ENCODE results near the gene CFAP221. TPM values are rescaled to one million over a fixed set of nuclear protein-coding genes. Genes with fewer than 3 reads are reported as not detected.

CFAP221 gene
- total RNA-seq, 3 donors from 2014 or later = 0.51 TPM; not detected in 2

DNA sequence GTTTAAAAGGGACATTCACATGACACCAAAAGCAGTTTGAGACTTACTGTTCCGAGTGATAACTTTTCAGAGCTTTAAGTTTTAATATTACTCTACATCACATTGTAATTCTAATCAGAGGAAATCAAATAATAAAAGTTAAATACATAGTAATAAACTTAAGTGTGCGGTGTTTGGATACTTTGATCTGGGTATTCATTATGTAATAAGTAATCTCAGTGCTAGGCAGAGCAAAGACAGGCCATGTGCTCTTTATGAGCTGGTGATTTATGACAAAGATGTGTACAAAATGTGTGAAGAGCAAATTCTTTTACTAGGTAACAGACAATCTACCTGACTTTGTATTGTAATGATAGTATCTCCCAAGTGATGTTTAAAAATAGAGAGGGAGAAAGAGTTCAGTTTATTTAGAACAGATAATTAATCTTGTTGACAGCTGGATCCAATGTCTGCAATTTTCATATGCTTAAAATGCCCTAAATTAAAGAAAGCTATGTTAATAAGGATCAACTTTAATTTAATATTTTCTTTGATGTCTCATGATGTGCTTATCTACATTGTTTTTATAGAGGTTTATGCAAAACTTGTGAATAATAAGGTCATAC is 4.4 kb downstream of the CFAP221 start:
- TF ChIP-seq CTCF (IDR thresholded peaks at IDR 0.05) = no peak
- DNase-seq (no peak), ATAC-seq (no peak)
- H3K4me1 ChIP-seq (ENCODE audit: low read depth) = peaks cover 11% of the 10 kb centered on the region
- no peak overlapping the region for H3K4me3 ChIP-seq
- intact Hi-C loops (cut with DNase I, micrococcal nuclease) = no loop called here
- H3K9me3 ChIP-seq = no peaks in the 10 kb centered on the region
- no peaks in the 10 kb centered on the region for H3K36me3 ChIP-seq (ENCODE audit: low read depth)

- H3K4me1 ChIP-seq (ENCODE audit: low read depth) = peaks cover 9% of the 10 kb centered on the region
- intact Hi-C loops (cut with DNase I, micrococcal nuclease) = no loop called here
- no peak for ATAC-seq
Observed at GRCh38 chr2:119549241-119549640, 5.0 kb downstream of the CFAP221 start.

DNA sequence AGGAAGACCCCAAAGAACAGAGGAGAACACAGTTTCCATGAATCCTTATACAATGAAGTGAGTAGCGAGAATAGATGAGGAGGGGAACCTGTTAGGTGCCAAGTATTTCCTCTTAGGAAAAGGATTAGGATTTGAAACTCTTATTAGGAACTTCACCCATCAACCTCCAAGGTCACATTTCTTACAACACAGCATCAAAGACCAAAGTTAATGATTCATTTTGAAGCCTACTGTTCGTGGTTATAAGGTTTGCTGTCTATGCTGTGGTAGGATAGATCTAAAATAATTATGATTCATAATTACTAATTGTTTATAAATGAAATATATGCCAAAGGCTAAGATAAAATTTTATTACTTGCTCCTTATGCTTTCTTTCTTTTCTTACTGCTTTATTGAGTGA is 6.1 kb downstream of the CFAP221 start:
- Histone ChIP-seq H3K36me3 (ENCODE audit: low read depth) (no peaks in the 10 kb centered on the region), H3K4me3 (no peak overlapping the region), H3K4me1 (ENCODE audit: low read depth) (peaks cover 4% of the 10 kb centered on the region), H3K9me3 (no peaks in the 10 kb centered on the region)
- ATAC-seq (no peak), DNase-seq (no peak)
- intact Hi-C loops (cut with DNase I, micrococcal nuclease) = no loop called here
- TF ChIP-seq CTCF (IDR thresholded peaks at IDR 0.05) = no peak

More at GRCh38 chr2:119549241-119549640, 5.0 kb downstream of the CFAP221 start:
- Histone ChIP-seq H3K36me3 (ENCODE audit: low read depth) (no peaks in the 10 kb centered on the region), H3K4me3 (no peak overlapping the region), H3K9me3 (no peaks in the 10 kb centered on the region)
- DNase-seq = no peak
- TF ChIP-seq CTCF (IDR thresholded peaks at IDR 0.05) = no peak

DNA sequence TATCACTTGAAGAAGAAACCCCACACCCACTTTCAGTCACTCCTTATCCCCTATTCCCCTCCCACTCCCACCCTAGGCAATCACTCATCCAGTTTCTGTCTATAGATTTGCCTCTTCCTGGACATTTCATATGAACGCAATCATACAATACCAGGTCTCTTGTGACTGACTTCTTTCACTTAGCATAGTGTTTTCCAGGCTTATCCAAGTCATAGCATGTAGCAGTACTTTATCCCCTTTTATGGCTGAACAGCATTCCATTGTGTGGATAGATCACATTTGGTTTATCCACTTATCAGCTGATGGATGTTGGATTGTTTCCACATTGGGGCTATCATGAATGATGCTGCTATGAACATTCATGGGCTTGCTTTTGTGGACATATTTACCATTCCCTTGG is 6.6 kb downstream of the CFAP221 start:
- no peak for ATAC-seq
- no peaks in the 10 kb centered on the region for H3K36me3 ChIP-seq (ENCODE audit: low read depth)
- no peak for TF ChIP-seq CTCF (IDR thresholded peaks at IDR 0.05)
- no peaks in the 10 kb centered on the region for H3K4me1 ChIP-seq (ENCODE audit: low read depth)
- no peaks in the 10 kb centered on the region for H3K9me3 ChIP-seq
- intact Hi-C loops (cut with DNase I, micrococcal nuclease) = no loop called here
- no peak for DNase-seq
- no peak overlapping the region for H3K4me3 ChIP-seq

DNA sequence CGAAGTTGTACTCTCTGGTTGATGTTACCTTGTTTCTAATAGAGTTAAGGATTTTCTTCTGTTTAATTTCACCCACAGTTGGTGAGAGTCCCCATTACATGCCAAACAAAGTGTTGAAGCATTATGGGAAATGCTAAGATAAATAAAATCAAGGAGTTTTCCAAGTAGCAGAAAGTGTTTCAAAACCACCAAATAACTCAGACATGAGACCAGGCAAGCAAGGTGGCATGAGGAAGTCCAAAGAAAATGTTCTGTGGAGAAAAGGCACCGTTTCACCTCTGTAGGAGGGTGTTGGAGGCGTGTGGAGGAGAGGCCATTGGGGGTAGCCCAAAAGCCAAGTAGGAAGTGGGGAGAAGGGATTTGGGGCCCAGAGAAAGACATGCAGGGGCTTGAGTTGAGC is 8.7 kb downstream of the CFAP221 start:
- Histone ChIP-seq H3K4me1 (ENCODE audit: low read depth) (no peaks in the 10 kb centered on the region), H3K9me3 (no peaks in the 10 kb centered on the region), H3K4me3 (no peak overlapping the region), H3K36me3 (ENCODE audit: low read depth) (no peaks in the 10 kb centered on the region)
- TF ChIP-seq CTCF (IDR thresholded peaks at IDR 0.05) = no peak
- no peak for ATAC-seq
- intact Hi-C loops (cut with DNase I, micrococcal nuclease) = no loop called here
- DNase-seq = no peak
